HTR-8/SVneo (cell line): Measurements from ENCODE around the gene USP48.

ENCODE experiments used
- DNase-seq: peaks from one replicate; pipeline ENCODE4 v3.0.0; 2011; ENCODE audit warnings: low spot score, mixed read lengths; ENCODE audit not compliant: insufficient read length
- FAIRE-seq: peaks from 2 replicates; lab custom pipeline; 2011; peaks lifted over from hg19 to GRCh38; lab: Jason Lieb, UNC

The USP48 gene

DNA sequence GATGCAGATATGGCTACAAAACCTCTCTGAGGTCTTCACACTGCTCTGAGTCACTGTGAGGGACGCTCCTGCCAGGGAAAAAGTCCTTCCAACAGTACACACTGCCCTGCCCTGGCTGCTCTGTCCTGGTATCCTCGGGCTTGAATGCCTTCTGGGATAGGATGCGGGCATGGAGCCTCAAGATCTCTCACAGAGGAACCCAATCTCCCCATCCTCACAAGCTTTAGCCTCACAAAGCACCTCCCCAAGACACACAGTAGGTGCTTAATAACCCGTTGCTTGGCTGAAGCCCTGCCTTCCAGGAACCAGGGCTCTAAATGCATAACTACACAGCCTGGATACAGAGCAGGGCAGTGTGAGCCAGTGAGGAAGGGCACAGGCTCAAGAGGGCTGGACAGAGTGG is 123.0 kb downstream of the USP48 start:
- FAIRE-seq = no peak

DNA sequence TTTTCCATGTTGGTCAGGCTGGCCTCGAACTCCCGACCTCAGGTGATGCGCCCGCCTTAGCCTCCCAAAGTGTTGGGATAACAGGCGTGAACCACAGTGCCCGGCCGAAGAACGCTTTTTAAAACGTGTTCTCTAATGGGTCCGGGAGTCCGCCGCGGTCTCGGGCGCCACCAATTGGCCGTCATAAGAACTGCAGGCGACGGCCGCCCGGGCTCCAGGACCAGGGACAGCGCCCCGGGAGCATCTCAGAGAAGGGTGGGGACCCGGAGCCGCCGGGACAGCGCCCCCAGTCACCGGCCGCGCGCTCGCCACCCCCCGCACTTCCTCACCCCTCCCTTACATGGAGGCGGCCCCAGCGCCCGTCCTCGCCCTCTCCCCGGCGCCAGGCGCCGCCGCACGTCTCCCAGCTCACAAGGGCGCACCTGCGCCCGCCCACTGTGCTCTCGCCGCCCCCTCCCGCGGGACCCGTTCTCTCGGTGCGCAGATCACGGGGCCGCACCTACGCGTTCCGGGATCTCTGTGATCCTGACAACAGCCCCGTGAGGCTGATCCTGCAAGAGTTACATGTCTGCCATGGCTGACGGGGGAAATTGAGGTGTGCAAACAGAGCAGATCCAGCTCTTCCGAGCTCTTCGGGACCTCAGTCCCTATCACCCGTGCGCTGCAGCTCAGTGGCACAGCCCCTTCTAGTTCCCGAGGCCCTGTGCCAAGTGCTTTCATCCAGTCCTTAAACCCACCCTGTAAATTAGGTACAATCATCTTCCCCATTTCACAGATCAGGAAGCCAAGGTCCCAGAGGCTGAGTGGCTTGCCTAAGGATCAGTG is 123.6 kb downstream of the USP48 start:
- DNase-seq = peak; percentile 84
- FAIRE-seq = no peak

More for the DNA sequence above, 123.0 kb downstream of the USP48 start:
- no peak for DNase-seq

- DNase-seq (no peak), FAIRE-seq (no peak)
Measured at GRCh38 chr1:21657456-21658190, 125.3 kb downstream of the USP48 start.

- FAIRE-seq (no peak), DNase-seq (peak; percentile 40)
Measured at GRCh38 chr1:21655748-21656147, 127.2 kb downstream of the USP48 start.

DNA sequence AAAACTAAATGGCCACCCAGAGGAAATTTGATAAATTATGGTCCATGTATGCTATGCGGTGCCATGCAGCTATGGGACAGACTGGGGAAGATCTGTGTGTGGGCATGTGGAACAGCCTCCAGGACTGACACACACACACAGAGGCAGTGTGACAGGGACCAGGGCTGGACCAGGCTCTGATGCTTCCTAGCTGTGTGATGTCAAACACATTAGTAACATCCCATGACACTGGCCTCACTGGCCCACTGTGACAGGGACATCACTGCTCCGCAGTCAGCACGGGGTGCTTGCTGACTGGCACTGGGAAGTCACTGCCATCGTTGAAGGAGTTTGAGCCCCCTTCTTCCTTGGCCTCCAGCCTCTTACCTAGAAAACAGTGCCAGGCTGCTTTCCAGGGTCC is 127.7 kb downstream of the USP48 start:
- DNase-seq (no peak), FAIRE-seq (no peak)

GRCh38 chr1:21654209-21654608 is 128.7 kb downstream of the USP48 start:
- FAIRE-seq (no peak), DNase-seq (no peak)

DNA sequence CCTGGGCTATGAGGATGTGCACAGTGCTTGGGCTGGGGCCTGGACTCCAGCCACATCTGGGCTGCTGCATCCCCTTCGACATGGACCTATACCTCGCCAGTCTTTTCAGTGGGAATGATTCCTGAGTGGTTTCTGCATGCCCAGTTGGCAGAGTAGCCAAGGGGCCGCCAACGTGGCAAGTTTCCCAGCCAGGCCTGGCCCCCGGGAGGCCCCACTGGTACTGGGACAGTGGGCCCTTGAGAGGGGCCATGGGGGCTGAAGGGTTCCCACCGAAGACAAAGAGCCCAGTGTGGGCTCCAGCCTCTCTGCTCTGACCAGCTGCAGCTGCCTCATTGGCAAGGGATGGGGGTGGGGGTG is 129.2 kb downstream of the USP48 start:
- FAIRE-seq (no peak), DNase-seq (no peak)

- DNase-seq (no peak), FAIRE-seq (no peak)
Measured at GRCh38 chr1:21652937-21653743, 129.8 kb downstream of the USP48 start.

GRCh38 chr1:21652101-21652936 is 130.6 kb downstream of the USP48 start:
- no peak for FAIRE-seq

DNA sequence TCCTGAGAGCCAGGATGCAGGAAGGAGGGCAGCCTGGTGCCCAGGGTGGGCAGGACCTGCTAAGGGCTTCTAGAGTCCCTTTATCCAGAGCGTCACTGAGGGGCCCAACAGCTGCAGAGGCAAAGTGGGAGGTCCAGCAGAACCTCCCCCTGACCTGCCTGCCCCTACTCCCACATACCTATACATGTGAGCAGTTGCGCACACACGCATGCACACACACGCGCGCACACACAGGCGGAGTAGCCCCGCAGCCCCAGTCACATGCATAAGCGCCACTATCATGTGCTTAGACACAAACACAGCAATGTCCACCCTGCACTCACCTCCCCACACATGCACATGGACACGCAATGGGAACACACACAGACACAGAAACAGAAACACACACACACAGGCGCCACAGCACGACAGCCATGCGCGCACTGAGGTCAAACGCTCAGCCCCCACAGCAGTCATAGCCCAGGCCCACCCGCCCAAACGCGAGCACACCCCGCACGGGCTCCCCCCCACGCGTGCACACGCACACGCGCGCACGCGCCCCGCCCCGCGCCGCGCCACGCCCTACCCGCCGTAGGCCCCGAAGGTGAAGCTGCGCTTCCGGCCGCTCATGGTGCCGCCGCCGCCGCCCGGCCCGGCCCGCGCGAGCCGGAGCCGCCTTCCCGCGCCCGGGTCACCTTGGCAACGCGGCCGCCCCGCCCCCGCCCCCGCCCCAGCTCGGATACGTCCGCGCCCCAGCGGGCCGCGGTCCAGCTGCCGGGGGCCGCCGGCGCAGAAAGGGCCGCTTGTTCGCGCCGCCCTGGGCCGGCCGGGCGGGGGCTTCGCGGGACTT is 131.5 kb downstream of the USP48 start:
- DNase-seq (peak; percentile 30), FAIRE-seq (peak; percentile 84)

More at GRCh38 chr1:21652101-21652936, 130.6 kb downstream of the USP48 start:
- DNase-seq = no peak

GRCh38 chr1:21650400-21650799 is 132.5 kb downstream of the USP48 start:
- FAIRE-seq (no peak), DNase-seq (no peak)

DNA sequence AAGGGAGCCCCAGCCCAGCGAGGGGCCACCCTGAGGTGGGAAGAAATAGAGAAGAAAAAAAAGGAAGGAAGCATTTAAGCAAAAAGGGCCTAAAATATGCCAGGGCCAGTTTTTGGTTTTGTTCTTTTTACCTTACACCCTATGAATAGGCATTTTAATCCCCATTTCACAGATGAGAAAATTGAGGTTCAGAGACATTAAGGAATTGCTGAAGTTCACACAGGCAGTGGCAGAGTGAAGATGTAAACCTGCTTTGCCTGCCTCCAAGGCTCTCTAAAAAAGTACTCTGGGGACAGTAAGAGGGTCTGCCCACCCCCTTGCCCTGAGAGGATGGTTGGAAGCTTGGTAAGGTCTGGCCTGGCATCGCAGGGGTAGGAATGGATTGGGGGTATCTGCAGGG is 133.6 kb downstream of the USP48 start:
- FAIRE-seq (no peak), DNase-seq (no peak)

DNA sequence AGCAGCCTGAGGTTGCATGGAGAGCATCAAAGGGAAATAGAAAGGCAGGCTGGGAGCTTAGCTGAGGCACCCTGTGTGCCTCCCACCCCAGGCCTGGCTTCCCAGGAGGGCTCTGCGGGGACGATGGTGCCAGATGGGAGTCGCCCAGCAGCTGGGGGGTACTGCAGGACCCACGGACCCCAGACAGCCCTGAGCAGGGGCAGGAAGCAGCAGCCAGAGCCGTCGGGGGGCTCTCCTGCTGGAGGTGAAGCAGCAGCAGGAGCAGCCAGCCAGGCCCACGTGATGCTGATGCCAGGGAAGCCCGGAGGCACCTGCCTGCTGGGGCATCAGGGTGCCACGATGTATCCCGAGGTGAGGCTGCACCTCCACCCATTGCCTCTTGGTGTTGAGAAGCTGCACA is 134.2 kb downstream of the USP48 start:
- FAIRE-seq (no peak), DNase-seq (no peak)

GRCh38 chr1:21648352-21648730 is 134.6 kb downstream of the USP48 start:
- DNase-seq = no peak
- no peak for FAIRE-seq

GRCh38 chr1:21647431-21648351 is 135.3 kb downstream of the USP48 start:
- FAIRE-seq = peak; percentile 9
- peak; percentile 34 for DNase-seq

- no peak for FAIRE-seq
Measured at GRCh38 chr1:21645550-21645949, 137.4 kb downstream of the USP48 start.

DNA sequence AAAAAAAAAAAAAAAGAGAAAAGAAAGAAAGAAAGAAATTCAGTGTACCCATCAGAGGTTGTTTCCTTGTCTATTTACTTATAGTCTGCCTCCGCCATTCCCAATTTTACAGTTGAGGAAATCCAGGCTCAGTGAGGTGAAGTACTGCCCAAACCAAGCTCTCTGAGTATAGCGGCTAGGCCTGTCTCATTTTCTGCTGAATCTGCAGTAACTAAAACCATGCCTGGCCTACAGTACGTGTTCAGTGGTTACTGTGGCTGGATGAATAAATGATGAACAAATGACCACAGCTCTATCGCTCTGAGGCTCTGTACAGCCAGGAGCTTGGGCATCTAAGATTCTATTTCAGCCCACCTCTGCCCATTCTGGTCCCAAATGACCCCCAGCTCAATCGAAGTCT is 138.0 kb downstream of the USP48 start:
- DNase-seq (no peak), FAIRE-seq (no peak)

More at GRCh38 chr1:21645550-21645949, 137.4 kb downstream of the USP48 start:
- DNase-seq = no peak

GRCh38 chr1:21644348-21644747 is 138.6 kb downstream of the USP48 start:
- DNase-seq (no peak), FAIRE-seq (no peak)
